NCI-H1930 (cell line): Measurements from ENCODE around the gene ETNPPL.
A peak's percentile ranks its signal among the peaks of the same experiment; 100 is the strongest.

Experiments
- DNase-seq, 2 experiments: peaks; one replicate each; lab custom pipeline; 2025; lab: John Stamatoyannopoulos, UW

Gene ETNPPL

GRCh38 chr4:108762559-108763225 is at the start of gene ETNPPL:
ETNPPL (minus strand) TSS chr4:108763053; CDS start chr4:108762898, 155 bp downstream.
- peak in 1 of 2 experiments; percentile 34 for DNase-seq

- no peak for DNase-seq
These were observed 48.6 kb upstream of the ETNPPL start for GRCh38 chr4:108811486-108811885.

GRCh38 chr4:108810087-108810486 is 47.2 kb upstream of the ETNPPL start:
- DNase-seq = no peak

GRCh38 chr4:108804648-108805273 is 41.9 kb upstream of the ETNPPL start:
- no peak for DNase-seq

- DNase-seq = no peak
These were observed 36.5 kb upstream of the ETNPPL start for GRCh38 chr4:108799306-108799705.

- DNase-seq = no peak
These were observed 33.3 kb upstream of the ETNPPL start for GRCh38 chr4:108796173-108796572.

GRCh38 chr4:108795733-108796132 is 32.9 kb upstream of the ETNPPL start:
- no peak for DNase-seq

GRCh38 chr4:108794136-108794535 is 31.3 kb upstream of the ETNPPL start:
- DNase-seq = no peak

GRCh38 chr4:108793415-108793814 is 30.6 kb upstream of the ETNPPL start:
- no peak for DNase-seq

GRCh38 chr4:108788731-108789130 is 25.9 kb upstream of the ETNPPL start:
- no peak for DNase-seq

GRCh38 chr4:108787724-108788123 is 24.9 kb upstream of the ETNPPL start:
- DNase-seq = no peak

- DNase-seq = no peak
These were observed 24.3 kb upstream of the ETNPPL start for GRCh38 chr4:108787106-108787505.

- DNase-seq = no peak
These were observed 23.5 kb upstream of the ETNPPL start for GRCh38 chr4:108786351-108786750.

- DNase-seq = no peak
These were observed 21.0 kb upstream of the ETNPPL start for GRCh38 chr4:108783665-108784463.

GRCh38 chr4:108779958-108780357 is 17.1 kb upstream of the ETNPPL start:
- DNase-seq = no peak

GRCh38 chr4:108777388-108777787 is 14.5 kb upstream of the ETNPPL start:
- no peak for DNase-seq

- no peak for DNase-seq
These were observed 13.1 kb upstream of the ETNPPL start for GRCh38 chr4:108775921-108776320.

GRCh38 chr4:108774809-108775530 is 12.1 kb upstream of the ETNPPL start:
- no peak for DNase-seq

GRCh38 chr4:108772402-108772801 is 9.5 kb upstream of the ETNPPL start:
- no peak for DNase-seq

GRCh38 chr4:108766058-108766457 is 3.2 kb upstream of the ETNPPL start:
- DNase-seq = no peak

GRCh38 chr4:108763986-108764385 is 1.1 kb upstream of the ETNPPL start:
- DNase-seq = no peak

- no peak for DNase-seq
These were observed 357 bp upstream of the ETNPPL start for GRCh38 chr4:108763226-108763593.
